Measurements from ENCODE around the gene CALD1. TPM values are rescaled to one million over a fixed set of nuclear protein-coding genes. Genes with fewer than 3 reads are reported as not detected.

CALD1 gene
- total RNA-seq, 1 donor from 2014 or later: 352 TPM

- peaks cover 4 to 15% of the 10 kb centered on the region in 2 donors for H3K4me1 ChIP-seq
- DNase-seq (ENCODE audit: low spot score in 2 of 2): no peak
- H3K27ac ChIP-seq: peak overlapping the region; percentile 82 to 94
- no peaks in the 10 kb centered on the region for H3K9me3 ChIP-seq
- intact Hi-C loops (cut with DNase I): loop anchor here (2.0 to 5.0 kb wide), 2 partner anchors 47 to 56 kb away; no protein-coding TSS in a partner anchor
- no peak for TF ChIP-seq CTCF (IDR thresholded peaks at IDR 0.05)
- peak overlapping the region in 1 of 2 donors; percentile 73 for H3K4me3 ChIP-seq
- H3K27me3 ChIP-seq: no peaks in the 10 kb centered on the region
- no peaks in the 10 kb centered on the region for H3K36me3 ChIP-seq
These were observed 1.4 kb upstream of the CALD1 start for GRCh38 chr7:134777908-134778580.

- no peaks in the 10 kb centered on the region for H3K27me3 ChIP-seq
- TF ChIP-seq CTCF (IDR thresholded peaks at IDR 0.05): no peak
- peaks cover 4 to 15% of the 10 kb centered on the region in 2 donors for H3K4me1 ChIP-seq
- intact Hi-C loops (cut with DNase I): loop anchor here (1.0 to 5.0 kb wide), 5 partner anchors 49 to 208 kb away; partner anchors contain the start of gene AGBL3
- H3K4me3 ChIP-seq: peak overlapping the region; percentile 69 to 73
- no peaks in the 10 kb centered on the region for H3K36me3 ChIP-seq
- peak overlapping the region; percentile 82 to 94 for H3K27ac ChIP-seq
- DNase-seq (ENCODE audit: low spot score in 2 of 2): no peak
- no peaks in the 10 kb centered on the region for H3K9me3 ChIP-seq
These were observed 269 bp downstream of the CALD1 start for GRCh38 chr7:134779741-134780065.

DNA sequence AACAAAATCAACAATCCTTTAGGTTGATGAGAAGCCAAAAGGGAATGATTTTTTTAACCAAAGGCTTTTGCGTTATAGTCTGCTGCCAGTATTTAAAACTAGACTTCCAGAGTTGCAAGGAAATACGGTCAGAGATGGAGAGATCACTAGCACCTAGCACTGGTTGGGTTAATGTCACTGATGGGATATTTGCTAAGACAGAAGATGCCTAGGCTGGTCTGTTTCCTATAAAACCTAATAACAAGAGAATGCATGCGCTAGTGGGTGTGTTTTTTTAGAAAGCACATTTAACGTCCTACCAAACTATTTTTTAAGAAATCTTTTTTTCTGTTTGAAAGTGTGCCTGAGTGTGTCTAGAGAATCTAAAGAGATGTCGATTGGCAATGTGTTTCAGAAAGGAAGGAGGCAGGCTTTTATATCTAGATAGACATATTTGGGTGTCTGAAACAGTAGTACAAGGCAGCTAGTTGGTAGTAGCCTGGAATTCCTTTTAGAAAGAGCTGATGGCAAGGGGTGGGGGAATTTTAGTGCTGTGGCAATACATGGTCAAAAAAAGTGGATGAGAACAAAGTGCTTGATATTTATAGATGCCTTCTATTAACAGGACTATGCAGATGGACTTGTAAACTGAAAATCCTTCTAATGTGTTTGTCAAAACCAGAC lies 863 bp downstream of the CALD1 start:
- Histone ChIP-seq H3K36me3 (peaks cover 0 to under 1% of the 10 kb centered on the region in 2 donors), H3K9me3 (no peaks in the 10 kb centered on the region), H3K27ac (peak overlapping the region; percentile 82 to 94), H3K4me1 (peaks cover 6 to 15% of the 10 kb centered on the region in 2 donors), H3K4me3 (peak overlapping the region; percentile 69 to 73), H3K27me3 (no peaks in the 10 kb centered on the region)
- DNase-seq (ENCODE audit: low spot score in 2 of 2): no peak
- intact Hi-C loops (cut with DNase I): loop anchor here (5.0 kb wide), 2 partner anchors 87 to 207 kb away; partner anchors contain the start of gene AGBL3
- no peak for TF ChIP-seq CTCF (IDR thresholded peaks at IDR 0.05)

- intact Hi-C loops (cut with DNase I): loop anchor here (5.0 kb wide), 2 partner anchors 86 to 206 kb away; partner anchors contain the start of gene AGBL3
These were observed 1.7 kb downstream of the CALD1 start for GRCh38 chr7:134781171-134781570.

DNA sequence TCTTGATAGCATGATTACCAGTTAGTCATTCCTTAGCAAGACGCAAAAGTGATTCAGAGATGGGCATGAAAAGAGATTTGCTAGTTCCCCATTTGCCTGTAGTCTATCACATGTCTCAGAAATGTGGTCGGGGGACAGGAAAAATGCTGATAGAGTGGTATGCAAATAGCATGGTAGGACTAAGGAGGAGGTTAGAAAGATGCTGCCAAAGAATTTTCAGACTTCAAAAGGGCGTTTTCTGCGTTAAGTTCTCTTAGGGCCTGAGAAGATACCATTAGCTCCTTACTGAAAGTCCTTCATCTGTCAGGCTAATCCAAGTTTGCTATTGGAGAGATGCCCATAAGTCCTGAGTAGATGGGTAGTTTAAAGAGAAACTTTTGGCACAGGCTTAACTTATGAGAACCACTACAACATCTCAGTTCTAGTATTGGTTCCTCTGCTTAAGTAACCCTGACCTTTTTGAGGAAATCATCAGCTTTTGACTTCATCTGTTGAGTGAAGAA lies 2.7 kb downstream of the CALD1 start:
- DNase-seq (ENCODE audit: low spot score in 2 of 2): no peak
- intact Hi-C loops (cut with DNase I): loop anchor here (2.0 to 5.0 kb wide), 4 partner anchors 47 to 205 kb away; partner anchors contain the start of gene AGBL3
- peaks cover 6 to 30% of the 10 kb centered on the region in 2 donors for H3K4me1 ChIP-seq

More at GRCh38 chr7:134781171-134781570, 1.7 kb downstream of the CALD1 start:
- Histone ChIP-seq H3K4me3 (peak overlapping the region; percentile 69 to 73), H3K4me1 (peaks cover 6 to 23% of the 10 kb centered on the region in 2 donors), H3K36me3 (peaks cover 0 to 7% of the 10 kb centered on the region in 2 donors), H3K27ac (peak overlapping the region; percentile 82 to 94), H3K9me3 (no peaks in the 10 kb centered on the region), H3K27me3 (no peaks in the 10 kb centered on the region)
- no peak for TF ChIP-seq CTCF (IDR thresholded peaks at IDR 0.05)
- DNase-seq (ENCODE audit: low spot score in 2 of 2): no peak

More for the DNA sequence above, 2.7 kb downstream of the CALD1 start:
- peaks cover 0 to 7% of the 10 kb centered on the region in 2 donors for H3K36me3 ChIP-seq
- H3K9me3 ChIP-seq: no peaks in the 10 kb centered on the region
- H3K27ac ChIP-seq: peak overlapping the region; percentile 82 to 94
- TF ChIP-seq CTCF (IDR thresholded peaks at IDR 0.05): no peak
- no peaks in the 10 kb centered on the region for H3K27me3 ChIP-seq
- peak overlapping the region; percentile 69 to 73 for H3K4me3 ChIP-seq
